Esophagus muscularis mucosa (tissue), 4 donors: ENCODE data around the gene RAB35. TPM values are rescaled to one million over a fixed set of nuclear protein-coding genes. Genes with fewer than 3 reads are reported as not detected.

Experiments used
- DNase-seq: peaks from one replicate; pipeline ENCODE4 v3.0.0-alpha.2; 2017; ENCODE audit errors: extremely low spot score
- H3K27ac ChIP-seq, 4 donors: fragments of 200-600 bp; sonication (generic); replicated peaks in 1 of 4; 1 replicate in 3 of 4; 2 replicates in 1 of 4; pipeline ENCODE4 v1.5.1; 2016 to 2019; ENCODE audit warnings: mild to moderate bottlenecking in 1 of 4
- H3K27me3 ChIP-seq, 4 donors: fragments of 200-600 bp; sonication (generic); one replicate each; pipeline versions ENCODE4 v1.5.1 to v1.6.0; 2016 to 2019
- H3K36me3 ChIP-seq, 4 donors: fragments of 200-600 bp; sonication (generic); one replicate each; pipeline ENCODE4 v1.5.1; 2016 to 2019
- H3K4me1 ChIP-seq, 4 donors: fragments of 200-600 bp; sonication (generic); one replicate each; pipeline ENCODE4 v1.5.1; 2016 to 2019
- H3K4me3 ChIP-seq, 4 donors: fragments of 200-600 bp; sonication (generic); 1 replicate in 2 of 4; 2 replicates in 2 of 4; pipeline ENCODE4 v1.5.1; 2016 to 2019; ENCODE audit warnings: mild to moderate bottlenecking in 4 of 4, moderate library complexity in 1 of 4
- H3K9me3 ChIP-seq, 4 donors: fragments of 200-600 bp; sonication (generic); 1 replicate in 3 of 4; 2 replicates in 1 of 4; pipeline ENCODE4 v1.5.1; 2016 to 2019
- CTCF ChIP-seq, 3 experiments: fragments of 200-600 bp in 2 of 3; fragments of 450-650 bp in 1 of 3; sonication (generic) in 2 of 3; IDR thresholded peaks; one replicate each; pipeline ENCODE4 v1.5.1; 2017 to 2019; ENCODE audit warnings: antibody characterized with exemption in 3 of 3, mild to moderate bottlenecking in 2 of 3, moderate library complexity in 1 of 3
- EP300 ChIP-seq: sonication (generic); formaldehyde crosslinking; IDR thresholded peaks from one replicate; pipeline ENCODE4 v1.6.1; 2017; ENCODE audit warnings: antibody characterized with exemption
- POLR2A ChIP-seq: fragments of 450-650 bp; IDR thresholded peaks from one replicate; pipeline ENCODE4 v1.6.1; 2017; ENCODE audit warnings: antibody characterized with exemption, moderate library complexity, mild to moderate bottlenecking, low read depth
- POLR2AphosphoS5 ChIP-seq, 2 donors: sonication (generic); formaldehyde crosslinking; IDR thresholded peaks; one replicate each; pipeline ENCODE4 v1.6.1; 2017; ENCODE audit warnings: antibody characterized with exemption in 2 of 2
- WGBS: methylation state at CpG from one replicate; pipeline ENCODE4 v1.1.5; 2018; 5-methylcytosine and 5-hydroxymethylcytosine counted together
- intact Hi-C: fragments of 100-400 bp; cut with DNase I; formaldehyde crosslinking; loops from one replicate; pipeline ENCODE4 v1.15.1; 2023
- total RNA-seq, 4 donors: library from RNA; depleted of rRNA; stranded (reverse); fragments of >200 nt; gene quantifications; one replicate each; pipeline versions ENCODE4 v1.1.0 to v1.2.1, GENCODE V29; 2016

Gene RAB35
- total RNA-seq, 4 donors from 2014 or later, result 18.7 to 45.9 (median 38.3) TPM

- Histone ChIP-seq H3K27ac (no peak overlapping the region), H3K9me3 (no peaks in the 10 kb centered on the region), H3K4me3 (no peak overlapping the region), H3K36me3 (peaks cover 92 to 100% (median 97%) of the 10 kb centered on the region in 4 donors), H3K4me1 (no peaks in the 10 kb centered on the region), H3K27me3 (no peaks in the 10 kb centered on the region)
- TF ChIP-seq POLR2AphosphoS5 (IDR thresholded peaks at IDR 0.05), result no peak
- intact Hi-C loops, result no loop called here
- DNase-seq, result no peak
- 93% methylated on average over 19 of the region's 22 CpGs for WGBS
These were observed 34.5 kb upstream of the RAB35 start for GRCh38 chr12:120150919-120151525.

GRCh38 chr12:120148011-120148410, 31.5 kb upstream of the RAB35 start:
- Histone ChIP-seq H3K4me1 (no peaks in the 10 kb centered on the region), H3K27me3 (no peaks in the 10 kb centered on the region), H3K36me3 (peaks cover 92 to 100% (median 97%) of the 10 kb centered on the region in 4 donors), H3K9me3 (no peaks in the 10 kb centered on the region), H3K27ac (no peak overlapping the region), H3K4me3 (no peak overlapping the region)
- intact Hi-C loops, result no loop called here
- TF ChIP-seq CTCF (IDR thresholded peaks at IDR 0.05) (no peak), EP300 (no peak), POLR2A (no peak), POLR2AphosphoS5 (IDR thresholded peaks at IDR 0.05) (no peak)
- no peak for DNase-seq
- 90% methylated on average over 7 of the region's 11 CpGs for whole genome bisulfite sequencing

GRCh38 chr12:120145164-120145563, 28.6 kb upstream of the RAB35 start:
- DNase-seq, result no peak
- H3K4me3 ChIP-seq, result no peak overlapping the region
- H3K9me3 ChIP-seq, result no peaks in the 10 kb centered on the region
- no peaks in the 10 kb centered on the region for H3K27me3 ChIP-seq
- intact Hi-C loops, result no loop called here
- H3K36me3 ChIP-seq, result peaks cover 97 to 100% (median 99%) of the 10 kb centered on the region in 4 donors
- TF ChIP-seq POLR2AphosphoS5 (IDR thresholded peaks at IDR 0.05) (no peak), EP300 (no peak)
- no peak overlapping the region for H3K27ac ChIP-seq
- 100% methylated on average over 1 of the region's 8 CpGs for WGBS
- no peaks in the 10 kb centered on the region for H3K4me1 ChIP-seq

- no peaks in the 10 kb centered on the region for H3K4me1 ChIP-seq
- WGBS, result 93% methylated on average over 10 of the region's 11 CpGs
- intact Hi-C loops, result no loop called here
- no peaks in the 10 kb centered on the region for H3K9me3 ChIP-seq
- H3K27ac ChIP-seq, result no peak overlapping the region
- no peak for TF ChIP-seq POLR2AphosphoS5 (IDR thresholded peaks at IDR 0.05)
- TF ChIP-seq CTCF (IDR thresholded peaks at IDR 0.05), result no peak
- no peaks in the 10 kb centered on the region for H3K27me3 ChIP-seq
- peaks cover 97 to 100% (median 99%) of the 10 kb centered on the region in 4 donors for H3K36me3 ChIP-seq
- DNase-seq, result no peak
- no peak overlapping the region for H3K4me3 ChIP-seq
These were observed 27.7 kb upstream of the RAB35 start for GRCh38 chr12:120144215-120144614.

GRCh38 chr12:120142231-120142877, 25.8 kb upstream of the RAB35 start:
- no peaks in the 10 kb centered on the region for H3K4me1 ChIP-seq
- DNase-seq, result no peak
- peaks cover 97 to 100% (median 99%) of the 10 kb centered on the region in 4 donors for H3K36me3 ChIP-seq
- intact Hi-C loops, result no loop called here
- H3K27ac ChIP-seq, result no peak overlapping the region
- TF ChIP-seq POLR2AphosphoS5 (IDR thresholded peaks at IDR 0.05) (no peak), POLR2A (no peak), CTCF (IDR thresholded peaks at IDR 0.05) (no peak), EP300 (no peak)
- no peak overlapping the region for H3K4me3 ChIP-seq
- WGBS, result 97% methylated on average over 14 of the region's 14 CpGs
- H3K27me3 ChIP-seq, result no peaks in the 10 kb centered on the region
- H3K9me3 ChIP-seq, result no peaks in the 10 kb centered on the region
